GM21717 (cell line): ENCODE results near the gene CARD16.
"Not testable (repeated sequence)": the region's sequence is repeated elsewhere in the genome, so short reads cannot be mapped to it uniquely, and the experiment has no call there.

Experiments used
- ATAC-seq: cut with Tn5 transposase; IDR thresholded peaks from one replicate; pipeline ENCODE4 v1.9.1; 2021; ENCODE audit warnings: mild to moderate bottlenecking, moderate library complexity; ENCODE audit not compliant: unreplicated experiment

Gene CARD16

DNA sequence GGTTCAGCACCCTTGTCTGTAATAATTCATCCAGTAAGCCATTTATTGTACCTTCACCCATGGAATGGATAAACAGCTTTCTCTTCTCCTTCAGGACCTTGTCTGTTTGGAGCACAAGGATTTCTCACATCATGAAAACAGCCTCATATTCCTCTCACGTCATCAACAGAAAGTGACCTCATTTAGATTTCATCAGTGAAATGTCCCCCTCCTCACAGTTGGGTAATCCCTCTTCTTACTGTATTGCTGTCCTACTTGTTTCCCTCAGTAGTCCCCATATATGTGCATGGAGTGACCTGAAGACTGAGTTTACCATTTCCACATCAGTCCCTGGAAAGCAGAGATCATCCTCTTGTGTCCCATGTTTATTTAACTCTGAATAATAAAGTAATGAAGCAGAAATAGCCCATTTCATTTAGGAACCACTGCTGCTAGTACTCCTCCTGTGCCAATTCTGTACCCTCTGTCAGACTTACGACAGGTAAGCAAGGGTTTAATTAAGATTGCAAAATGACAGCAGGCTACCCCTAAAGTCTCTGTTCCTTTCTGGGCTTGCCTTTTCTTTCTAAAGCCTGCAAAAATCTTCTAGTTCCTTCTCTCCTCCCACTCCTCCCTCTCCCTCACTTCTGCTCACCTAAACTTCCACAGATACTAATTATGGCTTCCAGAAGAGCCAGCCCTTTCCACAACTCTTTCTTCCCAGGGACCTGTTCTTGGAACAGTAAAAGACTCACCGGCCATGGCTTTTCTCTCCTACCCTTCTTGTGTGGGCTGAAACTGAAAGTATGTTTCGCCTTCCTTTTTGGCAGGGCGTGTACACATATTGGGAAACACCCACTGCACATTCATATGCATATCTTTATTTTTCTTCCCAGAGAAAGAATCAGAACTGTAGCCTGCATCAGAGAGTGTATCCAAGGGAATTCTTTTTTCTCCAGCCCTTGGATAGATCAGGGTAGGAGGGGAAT is at the start of gene CARD16:
CARD16 (minus strand) TSS at position 779 of the 968 bp plus-strand sequence; CDS start at position 741, 38 bp downstream.
- peak; percentile 100 for ATAC-seq

DNA sequence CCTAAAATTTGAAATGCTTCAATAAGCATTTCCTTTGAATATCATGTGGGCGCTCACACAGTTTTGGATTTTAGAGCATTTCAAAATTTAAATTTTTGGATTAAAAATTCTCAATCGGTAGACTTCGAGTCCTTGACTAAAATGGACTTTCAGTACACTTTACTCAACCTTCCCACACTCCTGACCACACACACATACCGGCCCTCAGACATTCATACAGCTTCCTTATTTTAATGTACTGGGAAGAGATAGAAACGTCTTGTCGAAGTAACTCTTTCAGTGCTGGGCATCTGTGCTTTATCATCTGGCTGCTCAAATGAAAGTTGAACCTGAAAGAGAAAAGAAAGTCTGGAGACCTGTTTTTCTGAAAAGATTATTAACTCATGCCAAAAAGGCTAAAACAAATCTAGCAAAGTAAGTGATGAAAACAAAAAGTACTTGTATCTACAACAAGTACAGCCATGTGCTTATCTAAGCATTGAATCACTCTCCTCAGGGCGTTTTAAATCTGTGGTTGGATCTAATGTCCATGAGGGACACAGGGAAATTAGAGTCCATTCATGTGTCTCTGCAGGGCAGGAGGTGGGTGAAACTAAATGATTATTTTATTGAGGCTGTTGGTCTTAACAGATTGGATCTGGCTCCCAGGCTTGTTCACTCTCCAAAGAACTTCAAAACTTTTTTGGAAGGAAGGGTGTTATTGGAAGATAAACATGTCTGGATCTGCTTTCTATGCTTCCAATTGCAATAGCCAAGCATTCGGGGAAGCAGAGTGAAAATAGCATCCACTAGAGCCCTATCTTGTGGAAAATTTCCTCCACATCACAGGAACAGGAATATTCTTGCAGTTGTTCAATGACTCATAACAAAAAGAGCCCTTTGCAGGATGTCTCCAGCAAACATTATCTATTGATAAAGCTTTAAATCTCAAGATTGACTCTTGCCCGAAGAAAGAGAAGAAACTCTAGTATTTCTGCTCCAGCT is 47.4 kb upstream of the CARD16 start:
- ATAC-seq = no peak

DNA sequence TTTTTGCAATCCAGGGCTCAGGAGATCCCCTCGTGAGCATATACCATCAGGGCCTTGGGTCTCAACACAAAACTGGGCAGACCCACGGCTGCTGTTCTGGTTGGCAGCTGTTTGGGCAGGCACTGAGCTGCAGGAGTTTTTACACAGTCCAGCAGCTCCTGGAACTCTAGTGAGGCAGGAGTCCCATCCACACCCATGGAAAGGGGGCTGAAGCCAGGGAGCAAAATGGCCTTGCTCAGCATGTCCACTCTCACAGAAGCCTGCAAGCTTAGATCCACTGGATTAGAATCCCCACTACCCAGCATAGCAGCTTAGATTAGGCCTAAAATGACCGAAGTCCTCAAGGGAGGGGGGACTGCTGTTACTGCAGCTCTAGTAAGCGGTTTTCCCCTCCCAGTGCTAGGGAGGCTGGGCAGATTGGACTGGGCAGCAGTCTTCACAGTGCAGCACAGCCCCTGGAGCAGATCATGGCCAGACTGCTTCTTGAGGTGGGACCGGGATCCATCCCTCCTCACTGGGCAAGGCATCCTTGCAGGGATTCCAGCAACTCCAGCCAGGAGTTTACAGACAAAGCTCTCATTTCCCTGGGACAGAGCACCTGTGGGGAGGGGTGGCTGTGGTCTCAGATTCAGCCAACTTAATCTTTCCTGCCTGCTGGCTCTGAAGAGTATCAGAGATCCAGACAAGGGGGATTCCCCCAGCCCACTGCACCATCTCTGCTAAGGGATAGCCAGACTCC is 36.4 kb upstream of the CARD16 start:
- no peak for ATAC-seq

DNA sequence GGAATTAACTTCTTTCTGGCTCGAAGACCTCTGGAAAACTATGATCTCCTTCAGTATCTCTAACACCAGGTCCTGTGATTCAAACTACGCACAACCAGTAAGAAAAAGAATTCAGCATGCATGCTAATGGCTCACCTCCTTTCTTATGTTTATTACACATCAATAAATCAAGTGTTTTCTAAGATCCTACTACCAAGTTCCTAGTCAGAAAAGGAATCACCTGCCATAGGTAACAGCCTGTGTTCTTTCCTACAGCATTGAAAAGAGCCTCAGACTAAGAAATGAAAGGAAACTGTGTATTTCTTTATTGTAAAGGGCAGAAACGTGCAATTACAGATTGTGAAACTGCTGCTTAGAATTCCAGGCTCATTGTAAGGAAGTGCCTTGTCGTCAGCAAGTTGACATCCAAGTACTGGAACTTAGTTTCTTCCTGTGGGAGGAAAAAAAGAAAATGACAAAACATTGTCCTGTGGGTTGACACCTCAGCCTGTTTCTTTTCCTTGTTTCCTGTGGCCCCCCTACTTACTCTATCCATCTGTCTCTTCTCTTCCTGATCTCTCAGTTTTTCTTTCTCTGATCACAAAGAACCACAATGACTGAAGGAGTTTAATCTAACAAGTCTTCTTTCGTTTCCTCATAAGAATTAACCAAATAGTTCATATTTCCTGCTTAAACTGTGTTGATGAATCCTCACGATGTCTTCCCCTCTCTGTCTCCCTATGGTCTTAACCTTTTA is 35.2 kb upstream of the CARD16 start:
- ATAC-seq = not testable (repeated sequence)

DNA sequence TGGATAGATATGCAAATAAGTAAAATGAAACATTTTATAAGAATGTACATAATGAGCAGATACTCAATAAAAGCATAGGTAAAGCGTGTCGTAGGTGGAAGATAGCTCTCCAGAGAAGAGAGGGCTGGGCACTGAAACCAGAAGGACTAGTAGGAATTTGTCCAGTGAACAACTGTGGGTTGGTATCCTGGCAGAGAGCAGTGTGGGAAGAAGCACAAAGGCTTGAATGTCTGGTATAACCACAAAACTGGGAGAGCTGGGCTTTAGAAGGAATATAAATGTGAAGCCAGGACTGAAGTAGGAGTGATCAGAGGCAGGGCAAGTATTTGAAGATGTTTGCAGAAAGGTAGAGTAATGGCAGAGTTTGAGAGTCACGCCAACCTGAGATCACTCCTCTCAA is 33.1 kb upstream of the CARD16 start:
- no peak for ATAC-seq

DNA sequence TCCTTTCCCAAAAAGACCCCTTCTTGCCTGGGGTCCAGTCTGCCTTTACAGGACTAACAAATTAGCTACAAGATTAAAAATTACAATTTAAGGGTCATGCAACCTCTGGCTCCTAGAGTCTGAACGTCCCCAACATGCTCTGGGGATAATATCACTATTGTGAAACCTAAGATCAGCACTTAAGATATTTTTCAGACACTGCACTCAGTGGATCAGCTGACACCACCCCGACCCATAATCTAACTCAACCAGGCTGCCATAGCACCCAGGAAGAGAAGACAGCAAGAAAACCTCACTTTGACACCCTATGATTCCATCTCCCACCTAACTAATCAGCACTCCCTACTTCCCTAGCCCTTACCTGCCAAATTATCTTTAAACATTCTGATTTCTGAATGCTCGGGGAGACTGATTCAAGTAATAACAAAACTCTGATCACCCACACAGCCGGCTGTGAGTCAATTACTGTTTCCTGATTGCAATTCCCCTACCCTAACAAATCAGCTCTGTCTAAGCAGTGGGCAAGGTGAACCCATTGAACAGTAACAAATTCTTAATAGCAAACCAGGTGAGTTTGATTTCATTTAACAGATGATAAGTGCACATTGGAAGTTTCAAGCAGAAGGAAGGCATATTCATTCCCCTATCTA is 32.1 kb upstream of the CARD16 start:
- not testable (repeated sequence) for ATAC-seq

DNA sequence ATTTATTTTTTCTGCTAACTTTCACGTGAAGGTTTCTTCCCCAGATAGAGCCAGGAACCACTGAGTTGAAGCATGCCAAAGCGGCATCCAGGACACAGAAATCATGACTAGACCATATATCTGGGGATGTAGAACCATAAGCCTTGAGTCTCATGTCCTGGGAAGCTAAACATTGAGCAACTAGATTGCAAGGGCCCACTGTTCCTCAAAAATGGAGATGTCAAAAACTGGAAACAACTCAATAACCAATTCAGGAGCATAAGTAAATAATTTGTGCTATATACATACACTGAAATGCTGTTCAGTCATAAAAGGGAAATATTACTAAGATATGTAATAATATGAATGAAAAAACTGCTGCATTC is 29.0 kb upstream of the CARD16 start:
- ATAC-seq = no peak

DNA sequence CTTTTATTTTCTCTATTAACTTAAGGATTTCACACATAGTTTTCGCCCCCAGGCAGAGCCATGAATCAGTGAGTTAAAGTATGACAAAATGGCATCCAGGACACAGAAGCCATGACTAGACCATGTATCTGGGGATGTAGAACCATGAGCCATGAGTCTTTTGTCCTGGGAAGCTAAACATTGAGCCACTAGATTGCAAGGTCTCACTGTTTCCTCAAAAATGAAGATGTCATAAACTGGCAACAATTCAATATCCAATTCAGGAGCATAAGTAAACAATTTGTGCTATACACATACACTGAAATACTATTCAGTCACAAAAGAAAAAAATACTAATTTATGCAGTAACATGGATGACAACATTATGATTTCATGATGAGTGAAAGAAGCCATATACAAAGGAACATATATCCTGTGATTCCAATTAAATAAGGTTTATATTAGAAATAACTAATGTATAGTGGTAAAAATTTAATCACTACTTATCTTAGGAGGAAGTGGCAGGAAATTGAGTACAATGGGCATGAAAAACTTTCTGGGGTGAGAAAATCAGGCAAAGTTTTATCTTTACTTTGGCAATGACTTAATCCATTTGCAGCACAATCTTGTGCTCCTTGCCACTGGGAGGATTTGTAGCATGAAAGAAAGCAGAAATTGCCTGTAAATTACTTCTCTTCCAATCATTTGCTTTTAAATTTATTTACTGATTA is 28.5 kb upstream of the CARD16 start:
- no peak for ATAC-seq

DNA sequence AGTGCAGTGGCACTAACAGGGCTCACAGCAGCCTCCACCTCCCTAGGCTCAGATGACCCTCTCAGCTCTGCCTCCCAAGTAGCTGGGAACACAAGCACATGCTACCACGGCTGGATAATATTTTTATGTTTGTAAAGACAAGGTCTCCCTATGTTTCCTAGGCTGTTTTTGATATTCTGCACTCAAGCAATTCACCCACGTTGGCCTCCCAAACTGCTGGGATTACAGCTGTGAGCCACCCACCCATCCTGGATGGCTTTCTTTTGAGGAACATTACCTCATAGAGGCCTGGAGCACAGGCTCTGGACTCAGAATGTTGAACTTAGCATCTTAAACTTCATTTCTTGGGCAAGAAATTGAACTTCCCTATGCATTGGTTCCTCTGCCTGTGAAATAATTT is 26.9 kb upstream of the CARD16 start:
- not testable (repeated sequence) for ATAC-seq

DNA sequence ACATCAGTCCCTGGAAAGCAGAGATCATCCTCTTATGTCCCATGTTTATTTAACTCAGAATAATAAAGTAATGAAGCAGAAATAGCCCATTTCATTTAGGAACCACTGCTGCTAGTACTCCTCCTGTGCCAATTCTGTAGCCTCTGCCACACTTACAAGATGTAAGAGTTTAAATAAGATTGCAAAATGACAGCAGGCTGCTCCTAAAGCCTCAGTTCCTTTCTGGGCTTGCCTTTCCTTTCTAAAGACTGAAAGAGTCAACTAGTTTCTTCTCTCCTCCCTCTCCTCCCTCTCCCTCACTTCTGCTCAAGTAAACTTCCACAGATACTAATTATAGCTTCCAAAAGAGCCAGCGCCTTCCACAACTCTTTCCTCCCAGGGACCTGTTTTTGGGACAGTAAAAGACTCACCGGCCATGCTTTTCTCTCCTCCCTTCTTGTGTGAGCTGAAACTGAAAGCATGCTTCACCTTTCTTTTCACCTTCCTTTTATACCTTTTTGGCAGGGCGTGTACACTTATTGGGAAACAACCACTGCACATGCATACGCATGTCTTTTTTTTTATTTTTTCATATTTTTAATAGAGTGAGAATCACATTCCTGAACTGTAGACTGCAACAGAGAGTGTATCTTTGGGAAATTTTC is 26.1 kb upstream of the CARD16 start:
- ATAC-seq = no peak

DNA sequence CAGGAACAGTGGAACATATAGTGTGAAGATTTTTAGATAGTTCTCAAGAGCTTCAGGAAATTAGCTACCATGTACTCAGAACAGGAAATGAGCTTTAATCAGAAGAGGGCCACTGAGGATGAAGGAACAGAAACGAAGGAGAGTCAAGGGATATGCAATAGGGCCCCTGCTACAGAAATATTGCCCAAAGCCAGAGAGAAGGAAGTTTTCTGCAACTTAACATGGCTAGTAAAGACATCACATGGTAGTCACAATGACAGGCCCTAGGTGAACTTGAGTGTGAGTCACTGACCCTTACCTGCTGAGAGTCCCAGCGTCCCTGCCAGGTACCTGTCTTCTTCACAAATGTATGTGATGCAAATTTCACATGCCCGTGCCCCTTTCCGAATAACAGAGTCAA is 25.2 kb upstream of the CARD16 start:
- ATAC-seq = no peak

DNA sequence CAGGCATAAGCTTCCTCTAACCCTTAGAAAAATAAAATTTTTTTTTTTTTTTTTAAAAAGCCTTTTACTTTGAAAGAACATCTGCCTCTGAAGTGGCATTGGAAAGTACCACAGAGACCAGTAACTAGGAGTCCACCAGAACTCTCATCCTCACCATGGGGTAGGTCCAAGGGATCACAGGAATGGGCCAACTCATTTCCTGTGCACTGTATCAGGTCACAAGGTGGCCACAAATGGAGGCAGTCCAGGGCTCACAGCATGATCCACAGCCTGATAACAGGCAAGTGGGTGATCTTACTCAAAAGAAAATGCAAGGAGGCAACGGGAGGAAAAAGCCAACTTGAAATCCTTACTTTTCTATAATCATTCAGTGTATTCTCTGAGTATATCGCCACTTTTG is 24.6 kb upstream of the CARD16 start:
- ATAC-seq = not testable (repeated sequence)

DNA sequence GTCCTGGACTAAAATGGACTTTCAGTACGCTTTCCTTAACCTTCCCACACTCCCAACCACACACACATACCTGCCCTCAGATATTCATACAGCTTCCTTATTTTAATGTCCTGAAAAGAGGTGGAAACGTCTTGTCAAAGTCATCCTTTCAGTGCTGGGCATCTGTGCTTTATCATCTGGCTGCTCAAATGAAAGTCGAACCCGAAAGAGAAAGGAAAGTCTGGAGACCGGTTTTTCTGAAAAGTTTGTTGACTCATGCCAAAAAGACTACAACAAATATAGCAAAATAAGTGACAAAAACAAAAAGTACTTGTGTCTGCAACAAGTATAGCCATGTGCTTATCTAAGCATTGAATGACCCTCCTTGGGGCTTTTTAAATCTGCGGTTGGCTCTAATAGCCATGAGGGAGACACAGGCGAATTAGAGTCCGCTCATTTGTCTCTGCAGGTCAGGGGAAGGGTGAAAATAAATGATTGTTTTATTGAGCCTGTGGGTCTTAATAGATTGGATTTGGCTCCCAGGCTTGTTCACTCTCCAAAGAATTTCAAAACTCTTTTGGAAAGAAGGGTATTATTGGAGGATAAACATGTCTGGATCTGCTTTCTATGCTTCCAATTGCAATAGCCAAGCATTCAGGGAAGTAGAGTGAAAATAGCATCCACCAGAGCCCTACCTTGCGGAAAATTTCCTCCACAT is 18.3 kb upstream of the CARD16 start:
- not testable (repeated sequence) for ATAC-seq

DNA sequence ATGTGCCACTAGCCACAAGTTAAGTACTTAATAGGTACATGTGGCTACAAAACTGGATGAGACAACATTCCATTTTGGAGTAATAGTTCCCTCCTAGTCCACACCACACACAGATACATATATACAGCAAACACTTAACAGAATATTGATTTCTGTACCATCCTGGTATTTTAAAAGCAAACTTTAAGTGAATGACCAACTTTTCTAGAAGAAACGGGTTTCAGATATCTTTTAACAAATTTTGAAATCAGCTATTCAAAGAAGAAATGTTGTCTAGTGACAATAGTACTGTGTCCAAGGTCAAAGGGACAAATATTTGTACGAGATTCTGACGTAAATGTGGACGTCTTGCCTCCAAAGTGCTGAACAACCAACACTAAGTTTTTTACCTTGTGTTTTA is 12.3 kb upstream of the CARD16 start:
- ATAC-seq = no peak

DNA sequence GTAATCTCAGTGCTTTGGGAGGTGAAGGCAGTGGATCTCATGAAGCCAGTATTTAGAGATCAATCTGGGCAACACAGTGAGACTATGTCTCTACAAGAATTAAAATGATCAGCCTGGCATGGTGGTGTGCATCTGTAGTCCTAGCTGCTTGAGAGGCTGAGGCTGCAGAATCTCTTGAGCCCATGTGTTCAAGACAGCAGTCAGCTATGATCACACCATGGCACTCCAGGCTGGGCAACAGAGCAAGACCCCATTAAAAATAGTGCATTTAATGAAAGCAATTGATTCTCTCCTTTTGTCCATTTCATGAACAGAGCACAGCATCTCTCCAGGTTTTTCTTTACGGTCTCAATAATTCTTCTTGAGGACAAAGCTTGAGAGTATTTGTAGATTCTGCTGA is 11.3 kb upstream of the CARD16 start:
- no peak for ATAC-seq

DNA sequence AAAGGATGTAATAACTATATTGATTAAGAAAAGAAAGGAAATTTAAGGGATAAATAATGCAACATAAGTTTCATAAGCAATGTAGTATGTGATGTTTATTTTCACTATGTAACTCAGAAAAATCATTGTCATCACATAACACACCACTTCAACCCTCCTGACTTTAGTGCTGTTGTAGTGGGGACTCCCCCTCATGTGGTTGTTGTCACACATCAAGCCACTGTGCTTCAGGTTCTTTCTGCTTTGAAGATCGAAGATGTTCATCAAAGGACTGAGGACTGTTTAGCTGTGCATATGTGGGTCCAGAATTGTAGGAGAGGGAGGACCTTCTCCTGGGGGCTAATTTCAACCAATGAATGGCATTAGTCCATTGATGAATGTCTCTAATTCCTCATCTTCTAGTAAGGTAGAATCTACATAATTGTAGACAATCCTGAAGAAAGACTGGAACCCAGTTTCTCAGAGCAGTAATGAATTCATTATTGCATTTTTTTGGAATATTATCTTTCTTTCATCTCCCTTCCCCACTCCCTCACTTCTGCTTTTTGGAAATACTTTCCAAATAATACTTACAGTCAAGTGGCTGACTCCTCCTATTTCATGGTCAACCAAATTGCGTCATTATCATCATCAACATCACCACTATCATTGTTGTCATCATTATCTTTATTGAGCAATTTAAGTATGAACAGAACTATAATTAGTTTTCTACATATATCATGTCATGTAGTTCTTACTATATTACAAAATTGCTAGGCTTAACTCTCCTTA is 9.8 kb upstream of the CARD16 start:
- ATAC-seq = no peak

DNA sequence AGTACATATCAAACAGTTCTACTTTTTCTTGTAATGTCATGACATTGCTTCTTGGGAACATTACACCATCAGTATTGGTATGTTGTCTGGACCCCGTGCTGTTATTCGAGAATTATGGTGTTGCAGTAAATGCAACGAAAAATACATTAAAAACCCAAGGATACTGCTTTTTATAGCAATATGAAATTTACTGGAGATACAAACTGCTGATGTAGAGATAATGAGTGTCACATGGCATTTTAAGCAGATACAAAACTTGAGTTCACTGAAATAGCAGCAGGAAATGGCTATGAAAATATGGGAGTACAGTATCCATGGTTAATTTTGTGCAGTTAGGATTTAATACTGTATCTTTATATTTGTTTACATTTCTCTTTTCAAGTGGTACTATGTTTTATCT is 7.4 kb upstream of the CARD16 start:
- ATAC-seq = no peak
